CD4-positive, alpha-beta memory T cell (primary cell): Measurements from ENCODE around the gene KLF12. TPM values are rescaled to one million over a fixed set of nuclear protein-coding genes. Genes with fewer than 3 reads are reported as not detected.

Experiments used
- CTCF ChIA-PET: fragments of 350-600 bp; sonication (Branson Sonifier 250); formaldehyde crosslinking; loops from one replicate; lab custom pipeline; 2021; ENCODE audit warnings: inconsistent platforms; ENCODE audit not compliant: partially characterized antibody; lab: Charles Lee
- POLR2A ChIA-PET: fragments of 350-600 bp; sonication (Branson Sonifier 250); formaldehyde crosslinking; loops from one replicate; lab custom pipeline; 2021; ENCODE audit not compliant: partially characterized antibody; lab: Charles Lee
- DNase-seq, 5 donors: peaks; one replicate each; pipeline versions ENCODE4 v3.0.0 to v3.0.0-alpha.2; 2020 to 2022; ENCODE audit warnings: mixed read lengths in 1 of 5
- H3K27ac ChIP-seq: one replicate; pipeline ENCODE4 v1.7.0; 2013; ENCODE audit warnings: low read depth, low read length
- H3K27me3 ChIP-seq: 2 replicates; pipeline ENCODE4 v1.7.0; 2013; ENCODE audit warnings: mild to moderate bottlenecking, low read length, moderate library complexity; ENCODE audit not compliant: insufficient read depth
- H3K36me3 ChIP-seq: 2 replicates; pipeline ENCODE4 v1.7.0; 2013; ENCODE audit warnings: mild to moderate bottlenecking, low read length, moderate library complexity; ENCODE audit not compliant: insufficient read depth
- H3K4me1 ChIP-seq: 2 replicates; pipeline ENCODE4 v1.7.0; 2013; ENCODE audit warnings: mild to moderate bottlenecking, low read length, moderate library complexity; ENCODE audit not compliant: insufficient read depth
- H3K4me3 ChIP-seq, 2 donors: one replicate each; pipeline ENCODE4 v1.7.0; 2013; ENCODE audit warnings: low read length in 2 of 2, mild to moderate bottlenecking in 1 of 2
- H3K9me3 ChIP-seq, 2 donors: one replicate each; pipeline ENCODE4 v1.7.0; 2013; ENCODE audit warnings: low read length in 2 of 2, control low read depth in 1 of 2; ENCODE audit not compliant: control insufficient read depth in 1 of 2
- H3K27ac Mint-ChIP-seq, 7 donors: one replicate each; pipeline ENCODE4 v1.8.0; 2020 to 2021; ENCODE audit warnings: mixed read lengths in 7 of 7, mild to moderate bottlenecking in 6 of 7, inconsistent platforms in 3 of 7, moderate library complexity in 3 of 7
- H3K27me3 Mint-ChIP-seq, 2 donors: one replicate each; pipeline ENCODE4 v1.8.0; 2020 to 2021; ENCODE audit warnings: mixed read lengths in 2 of 2
- H3K36me3 Mint-ChIP-seq, 2 donors: one replicate each; pipeline ENCODE4 v1.8.0; 2020 to 2021; ENCODE audit warnings: mixed read lengths in 2 of 2, inconsistent platforms in 1 of 2, mild to moderate bottlenecking in 1 of 2
- H3K4me1 Mint-ChIP-seq, 4 donors: one replicate each; pipeline ENCODE4 v1.8.0; 2020 to 2021; ENCODE audit warnings: mixed read lengths in 4 of 4, mild to moderate bottlenecking in 1 of 4
- H3K4me3 Mint-ChIP-seq, 8 donors: one replicate each; pipeline ENCODE4 v1.8.0; 2020 to 2021; ENCODE audit warnings: mixed read lengths in 8 of 8, mild to moderate bottlenecking in 7 of 8, moderate library complexity in 6 of 8, inconsistent platforms in 3 of 8
- H3K9me3 Mint-ChIP-seq, 8 donors: one replicate each; pipeline ENCODE4 v1.8.0; 2020 to 2021; ENCODE audit warnings: mixed read lengths in 8 of 8, mild to moderate bottlenecking in 5 of 8, inconsistent platforms in 3 of 8, moderate library complexity in 1 of 8
- intact Hi-C: fragments of 100-400 bp; cut with micrococcal nuclease; formaldehyde crosslinking; loops from one replicate; pipeline ENCODE4 v1.15.1; 2023
- polyA plus RNA-seq, 2 donors: library from polyadenylated mRNA; unstranded; fragments of 300-500 nt; fragmentation: Illumina TruSeq; gene quantifications; one replicate each; pipeline ENCODE4 v1.2.3, GENCODE V29; 2021
- total RNA-seq, 2 experiments: library from RNA; stranded (reverse); gene quantifications; one replicate each; pipeline ENCODE4 v1.2.3, GENCODE V29; 2021

The KLF12 gene
- total and polyA plus RNA-seq, 4 experiments from 2014 or later, result 22.9 to 95.4 (median 62.5) TPM

DNA sequence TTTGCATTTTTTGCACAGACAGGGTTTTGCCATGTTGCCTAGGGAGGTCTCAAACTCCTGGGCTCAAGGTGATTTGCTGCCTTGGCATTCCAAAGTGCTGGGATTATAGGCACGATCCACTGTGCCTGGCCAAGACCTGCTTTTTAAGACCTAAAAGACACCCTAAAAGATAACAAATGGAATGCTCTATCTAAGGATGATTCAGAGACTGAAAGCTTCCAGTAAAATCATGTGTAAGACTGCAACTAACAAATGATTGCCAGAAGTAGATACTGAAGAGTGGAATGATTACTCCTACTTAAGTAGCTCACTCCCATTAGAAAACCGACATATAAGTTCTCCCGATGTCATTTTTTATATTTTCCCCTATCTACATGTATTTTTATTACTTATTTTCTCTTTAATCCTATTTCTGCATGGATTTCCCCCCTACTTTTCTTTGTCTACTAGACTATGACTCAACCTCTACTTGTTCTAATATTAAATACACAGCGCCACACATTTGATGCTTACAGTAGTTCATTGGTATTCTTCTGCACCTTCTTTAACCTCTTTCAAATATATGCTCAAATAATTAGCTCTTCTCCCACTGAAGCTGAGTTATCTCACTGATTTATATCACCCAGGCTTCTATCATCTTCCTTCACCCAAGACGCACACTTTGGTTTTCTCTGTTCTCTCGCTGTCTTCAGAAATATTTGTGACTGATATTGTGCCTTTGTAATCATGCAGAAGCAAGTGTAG, 32.2 kb upstream of the KLF12 start:
- Mint-ChIP-seq H3K27me3 (peaks cover 0 to 1% of the 10 kb centered on the region in 2 donors), H3K9me3 (peaks cover 0 to 2% (median 0%) of the 10 kb centered on the region in 8 donors), H3K36me3 (no peaks in the 10 kb centered on the region), H3K4me3 (no peak overlapping the region), H3K27ac (no peak overlapping the region), H3K4me1 (peaks cover 0 to 2% (median 0%) of the 10 kb centered on the region in 4 donors)
- ChIA-PET POLR2A (no interaction called here), CTCF (no interaction called here)
- Histone ChIP-seq H3K9me3 (no peaks in the 10 kb centered on the region), H3K27me3 (no peaks in the 10 kb centered on the region), H3K27ac (no peak overlapping the region), H3K36me3 (no peaks in the 10 kb centered on the region), H3K4me1 (no peaks in the 10 kb centered on the region), H3K4me3 (no peak overlapping the region)
- intact Hi-C loops, result no loop called here
- no peak for DNase-seq

DNA sequence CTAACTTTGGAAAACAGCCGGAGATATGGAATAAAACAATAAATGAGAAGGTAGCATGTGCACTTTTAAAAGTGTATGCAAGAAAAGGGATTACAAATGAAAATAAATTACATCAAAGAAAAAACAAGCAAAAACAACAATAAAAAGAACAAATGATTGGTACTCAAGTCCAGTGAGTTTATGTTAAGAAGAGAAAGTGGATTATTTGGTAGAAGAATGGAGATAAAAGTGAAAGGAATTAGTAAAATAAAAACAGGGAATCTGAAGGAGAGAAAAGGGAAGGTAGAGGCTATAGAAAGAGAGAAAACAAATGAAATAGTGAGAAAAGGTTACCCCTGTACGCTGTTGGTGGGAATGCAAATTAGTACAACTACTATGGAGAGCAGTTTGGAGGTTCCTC, 28.6 kb upstream of the KLF12 start:
- intact Hi-C loops, result no loop called here
- Mint-ChIP-seq H3K36me3 (no peaks in the 10 kb centered on the region), H3K27ac (no peak overlapping the region), H3K9me3 (peaks cover 0 to 2% (median 0%) of the 10 kb centered on the region in 8 donors), H3K27me3 (no peaks in the 10 kb centered on the region), H3K4me3 (no peak overlapping the region), H3K4me1 (peaks cover 0 to 4% (median 0%) of the 10 kb centered on the region in 4 donors)
- ChIA-PET POLR2A (no interaction called here), CTCF (no interaction called here)
- Histone ChIP-seq H3K4me3 (no peak overlapping the region), H3K9me3 (no peaks in the 10 kb centered on the region), H3K36me3 (no peaks in the 10 kb centered on the region), H3K27ac (no peak overlapping the region), H3K4me1 (no peaks in the 10 kb centered on the region), H3K27me3 (no peaks in the 10 kb centered on the region)
- no peak for DNase-seq

DNA sequence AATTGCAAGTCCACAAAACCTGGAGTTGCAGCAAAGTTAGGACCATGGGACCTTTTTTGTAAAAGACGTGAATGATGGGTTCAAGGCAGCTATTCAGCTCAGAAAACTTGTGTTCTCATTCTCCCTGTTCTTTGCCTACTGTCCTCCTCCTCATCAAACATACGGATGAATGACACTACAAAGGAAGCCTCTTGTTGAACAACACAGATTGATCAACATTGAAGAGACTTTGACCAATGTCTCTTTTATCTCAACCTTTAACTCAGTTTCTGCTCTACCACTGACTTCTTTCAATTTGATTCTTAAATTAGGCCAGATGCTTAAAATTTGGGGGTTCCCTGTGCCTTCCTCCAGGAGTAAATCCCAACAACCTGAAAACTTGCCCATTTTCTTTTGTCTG, 27.9 kb upstream of the KLF12 start:
- no peak overlapping the region for H3K4me3 ChIP-seq
- Mint-ChIP-seq H3K36me3 (no peaks in the 10 kb centered on the region), H3K9me3 (peaks cover 0 to 2% (median 0%) of the 10 kb centered on the region in 8 donors), H3K27ac (no peak overlapping the region), H3K4me1 (peaks cover 0 to 4% (median 0%) of the 10 kb centered on the region in 4 donors), H3K4me3 (no peak overlapping the region), H3K27me3 (no peaks in the 10 kb centered on the region)
- ChIA-PET POLR2A (no interaction called here), CTCF (no interaction called here)
- no peaks in the 10 kb centered on the region for H3K9me3 ChIP-seq
- no peaks in the 10 kb centered on the region for H3K27me3 ChIP-seq
- DNase-seq, result no peak
- H3K36me3 ChIP-seq, result no peaks in the 10 kb centered on the region
- intact Hi-C loops, result no loop called here
- no peaks in the 10 kb centered on the region for H3K4me1 ChIP-seq
- no peak overlapping the region for H3K27ac ChIP-seq

DNA sequence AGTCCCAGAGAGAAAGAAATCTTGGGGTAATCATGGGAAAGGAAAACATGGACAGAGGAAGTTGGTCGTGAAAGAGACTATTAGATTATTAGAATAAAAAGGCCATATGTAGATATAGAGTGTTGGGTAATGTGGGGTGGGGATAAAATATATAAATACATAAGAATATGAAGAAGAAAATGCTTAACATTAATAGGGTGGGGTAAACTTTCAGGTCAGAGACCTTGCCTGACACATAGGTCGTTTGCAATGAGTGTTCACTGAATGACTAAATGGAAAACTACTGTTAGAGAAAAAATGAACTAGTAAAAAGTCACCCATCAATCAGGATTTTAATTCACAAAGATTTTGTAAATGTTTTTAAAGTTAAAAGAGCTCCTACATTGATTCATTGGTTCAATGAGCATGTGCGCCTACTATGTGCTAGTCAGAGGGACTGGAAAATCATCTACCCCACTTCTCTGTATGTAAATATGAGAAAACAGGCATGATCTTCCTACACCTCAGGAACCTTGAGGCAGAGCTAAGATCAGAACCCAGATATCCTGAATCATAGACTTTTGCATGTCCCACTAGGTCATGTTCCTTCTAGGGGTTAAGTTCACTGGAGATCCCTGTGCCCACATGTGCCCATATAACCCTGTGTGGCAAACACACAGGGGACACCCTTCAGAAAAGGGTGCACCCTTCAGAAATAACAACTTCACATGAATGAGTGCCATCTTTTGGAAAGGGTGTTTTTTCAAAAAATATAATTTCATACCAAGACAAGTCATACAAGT, 24.6 kb upstream of the KLF12 start:
- POLR2A ChIA-PET, result no interaction called here
- Mint-ChIP-seq H3K4me3 (no peak overlapping the region), H3K27ac (no peak overlapping the region), H3K27me3 (peaks cover 0 to 2% of the 10 kb centered on the region in 2 donors), H3K36me3 (no peaks in the 10 kb centered on the region), H3K4me1 (peaks cover 0 to 4% (median 0%) of the 10 kb centered on the region in 4 donors), H3K9me3 (no peaks in the 10 kb centered on the region)
- no peaks in the 10 kb centered on the region for H3K36me3 ChIP-seq
- H3K27ac ChIP-seq, result no peak overlapping the region
- H3K4me1 ChIP-seq, result no peaks in the 10 kb centered on the region
- DNase-seq, result no peak
- intact Hi-C loops, result no loop called here
- H3K9me3 ChIP-seq, result no peaks in the 10 kb centered on the region
- H3K27me3 ChIP-seq, result no peaks in the 10 kb centered on the region
- no peak overlapping the region for H3K4me3 ChIP-seq
- CTCF ChIA-PET, result no interaction called here

DNA sequence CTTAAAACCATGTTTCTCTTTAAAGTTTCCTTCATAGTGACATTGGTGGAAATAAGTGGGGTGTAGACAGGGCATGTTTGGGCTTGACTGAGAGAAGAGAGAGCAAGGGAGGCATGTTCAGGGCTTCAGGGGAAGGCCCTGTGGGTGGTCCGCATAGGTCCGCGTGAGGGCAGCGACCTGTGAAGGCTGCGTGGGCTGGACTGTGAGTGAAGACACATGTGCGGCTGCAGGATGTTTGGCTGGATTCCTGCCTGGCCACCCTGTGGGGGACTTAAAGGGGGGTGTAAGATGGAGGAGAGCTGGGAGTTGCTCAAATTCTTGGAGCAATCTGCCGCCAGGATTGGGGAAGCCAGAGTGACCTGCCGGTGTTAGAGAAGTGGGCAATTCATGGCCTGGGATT, 23.8 kb upstream of the KLF12 start:
- Mint-ChIP-seq H3K27me3 (peaks cover 0 to 2% of the 10 kb centered on the region in 2 donors), H3K9me3 (no peaks in the 10 kb centered on the region)
- POLR2A ChIA-PET, result interaction anchor here (0.9 kb wide), 1 partner anchor 130 kb away, joined by 3 read pairs; no protein-coding TSS in a partner anchor

DNA sequence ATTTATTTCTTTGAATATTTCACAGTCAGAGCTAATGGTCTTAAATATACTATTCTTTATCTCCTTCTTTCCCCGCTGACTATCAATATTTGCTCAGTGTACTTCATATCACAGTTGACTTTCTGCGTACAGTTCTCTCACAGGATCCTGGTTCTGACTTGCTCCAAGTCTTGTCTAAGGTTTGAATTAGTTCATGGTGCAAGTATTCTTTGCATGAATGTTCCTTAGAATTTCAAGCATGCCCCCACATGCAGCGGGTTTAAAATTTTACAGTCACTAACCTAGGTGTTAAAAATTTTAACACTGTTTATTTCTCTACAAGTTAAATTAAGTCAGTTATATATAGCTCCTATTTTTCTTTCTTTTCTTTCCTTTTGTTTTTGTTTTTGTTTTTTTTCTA, 20.8 kb upstream of the KLF12 start:
- Mint-ChIP-seq H3K9me3 (no peaks in the 10 kb centered on the region), H3K36me3 (no peaks in the 10 kb centered on the region), H3K4me1 (peaks cover 0 to 2% (median 0%) of the 10 kb centered on the region in 4 donors), H3K4me3 (no peak overlapping the region), H3K27me3 (peaks cover 0 to 2% of the 10 kb centered on the region in 2 donors), H3K27ac (no peak overlapping the region)
- Histone ChIP-seq H3K27ac (no peak overlapping the region), H3K4me3 (no peak overlapping the region), H3K27me3 (no peaks in the 10 kb centered on the region), H3K36me3 (no peaks in the 10 kb centered on the region), H3K4me1 (no peaks in the 10 kb centered on the region), H3K9me3 (no peaks in the 10 kb centered on the region)
- CTCF ChIA-PET, result interaction anchor here (1.7 kb wide), 1 partner anchor 132 kb away, joined by 6 read pairs; no protein-coding TSS in a partner anchor
- POLR2A ChIA-PET, result no interaction called here
- intact Hi-C loops, result no loop called here
- DNase-seq, result no peak

More for the DNA sequence above, 23.8 kb upstream of the KLF12 start:
- H3K4me3 ChIP-seq, result no peak overlapping the region
- Mint-ChIP-seq H3K27ac (no peak overlapping the region), H3K4me1 (peaks cover 0 to 4% (median 0%) of the 10 kb centered on the region in 4 donors), H3K4me3 (no peak overlapping the region), H3K36me3 (no peaks in the 10 kb centered on the region)
- intact Hi-C loops, result no loop called here
- no peak for DNase-seq
- no peaks in the 10 kb centered on the region for H3K36me3 ChIP-seq
- H3K27me3 ChIP-seq, result no peaks in the 10 kb centered on the region
- CTCF ChIA-PET, result interaction anchor here (1.2 kb wide), 1 partner anchor 12 kb away, joined by 3 read pairs; no protein-coding TSS in a partner anchor
- no peak overlapping the region for H3K27ac ChIP-seq
- H3K4me1 ChIP-seq, result no peaks in the 10 kb centered on the region
- no peaks in the 10 kb centered on the region for H3K9me3 ChIP-seq

DNA sequence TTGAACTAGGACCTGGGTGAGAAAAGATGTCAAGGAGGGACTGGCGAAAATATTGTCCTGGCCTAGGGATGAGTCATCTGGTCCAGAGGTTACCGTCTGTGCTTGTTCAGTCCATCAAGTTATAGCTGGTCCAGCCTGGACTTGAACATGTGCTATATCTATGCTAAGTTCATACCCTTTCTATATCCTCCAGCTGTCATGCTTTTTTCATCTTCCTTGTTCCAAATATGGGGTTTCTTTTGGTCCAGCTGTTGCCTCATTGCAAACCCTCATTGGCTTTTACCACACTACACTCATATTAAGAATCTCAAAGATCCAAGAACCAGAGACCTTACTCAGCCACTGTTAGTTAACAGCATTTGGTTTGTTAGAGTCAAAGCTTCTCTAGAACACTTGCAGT, 19.1 kb upstream of the KLF12 start:
- Mint-ChIP-seq H3K36me3 (no peaks in the 10 kb centered on the region), H3K27ac (peak overlapping the region in 1 of 7 donors; percentile 32), H3K9me3 (no peaks in the 10 kb centered on the region), H3K4me3 (no peak overlapping the region), H3K27me3 (peaks cover 0 to 2% of the 10 kb centered on the region in 2 donors), H3K4me1 (no peaks in the 10 kb centered on the region)
- ChIA-PET CTCF (interaction anchor here (1.4 kb wide), 1 partner anchor 133 kb away, joined by 7 read pairs; no protein-coding TSS in a partner anchor), POLR2A (interaction anchor here (1.1 to 1.2 kb wide), 3 partner anchors 10 to 135 kb away, joined by 3 to 5 read pairs (median 3); no protein-coding TSS in a partner anchor)
- Histone ChIP-seq H3K36me3 (no peaks in the 10 kb centered on the region), H3K4me1 (no peaks in the 10 kb centered on the region), H3K4me3 (no peak overlapping the region), H3K27me3 (no peaks in the 10 kb centered on the region), H3K9me3 (no peaks in the 10 kb centered on the region), H3K27ac (no peak overlapping the region)
- no peak for DNase-seq
- intact Hi-C loops, result no loop called here
